MM.1S (cell line): ENCODE data around the gene PDIA3.
"Not testable (repeated sequence)": the region's sequence is repeated elsewhere in the genome, so short reads cannot be mapped to it uniquely, and the experiment has no call there.

ENCODE experiments used
- EZH2 ChIP-seq: fragments of 300-600 bp; sonication (generic); optimal IDR thresholded peaks from 2 replicates; pipeline ENCODE3; 2017; ENCODE audit warnings: low read depth, mild to moderate bottlenecking, antibody characterized with exemption, low read length, mixed read lengths
- TF ChIP-seq, protein P1 (sequence below): fragments of 300-600 bp; sonication (generic); IDR thresholded peaks from 2 replicates; pipeline ENCODE4 v1.5.1; 2016; ENCODE audit warnings: antibody characterized with exemption, low read length, mixed read lengths

DNA sequence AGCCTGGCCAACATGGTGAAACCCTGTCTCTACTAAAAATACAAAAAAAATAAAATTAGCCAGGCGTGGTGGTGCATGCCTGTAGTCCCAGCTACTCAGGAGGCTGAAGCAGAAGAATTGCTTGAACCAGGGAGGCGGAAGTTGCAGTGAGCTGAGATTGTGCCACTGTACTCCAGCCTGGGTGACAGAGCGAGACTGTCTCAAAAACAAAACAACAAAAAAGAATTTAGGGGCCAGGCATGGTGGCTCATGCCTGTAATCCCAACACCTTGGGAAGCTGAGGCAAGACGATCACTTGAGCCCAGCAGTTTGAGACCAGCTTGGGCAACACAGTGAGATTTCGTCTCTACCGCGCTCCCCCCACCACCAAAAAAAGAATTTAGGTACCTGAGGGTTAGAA lies 56.4 kb downstream of the PDIA3 start:
- TF ChIP-seq, protein P1, sequence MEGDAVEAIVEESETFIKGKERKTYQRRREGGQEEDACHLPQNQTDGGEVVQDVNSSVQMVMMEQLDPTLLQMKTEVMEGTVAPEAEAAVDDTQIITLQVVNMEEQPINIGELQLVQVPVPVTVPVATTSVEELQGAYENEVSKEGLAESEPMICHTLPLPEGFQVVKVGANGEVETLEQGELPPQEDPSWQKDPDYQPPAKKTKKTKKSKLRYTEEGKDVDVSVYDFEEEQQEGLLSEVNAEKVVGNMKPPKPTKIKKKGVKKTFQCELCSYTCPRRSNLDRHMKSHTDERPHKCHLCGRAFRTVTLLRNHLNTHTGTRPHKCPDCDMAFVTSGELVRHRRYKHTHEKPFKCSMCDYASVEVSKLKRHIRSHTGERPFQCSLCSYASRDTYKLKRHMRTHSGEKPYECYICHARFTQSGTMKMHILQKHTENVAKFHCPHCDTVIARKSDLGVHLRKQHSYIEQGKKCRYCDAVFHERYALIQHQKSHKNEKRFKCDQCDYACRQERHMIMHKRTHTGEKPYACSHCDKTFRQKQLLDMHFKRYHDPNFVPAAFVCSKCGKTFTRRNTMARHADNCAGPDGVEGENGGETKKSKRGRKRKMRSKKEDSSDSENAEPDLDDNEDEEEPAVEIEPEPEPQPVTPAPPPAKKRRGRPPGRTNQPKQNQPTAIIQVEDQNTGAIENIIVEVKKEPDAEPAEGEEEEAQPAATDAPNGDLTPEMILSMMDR: not testable (repeated sequence)
- TF ChIP-seq EZH2: not testable (repeated sequence)
